Activated CD4-positive, alpha-beta T cell treated with anti-CD3 and anti-CD28 coated beads for 48 hours (primary cell): ENCODE measurements around the gene PFDN5.

Source experiments
- DNase-seq: peaks from one replicate; pipeline ENCODE4 v3.0.0-alpha.2; 2020

The PFDN5 gene

GRCh38 chr12:53295070-53295890 is at the start of gene PFDN5:
TSS of gene PFDN5 (plus strand) at chr12:53295542. CDS start at chr12:53295568, 26 bp downstream.
- DNase-seq: peak; percentile 91

GRCh38 chr12:53251477-53252348 is 43.6 kb upstream of the PFDN5 start:
- peak; percentile 77 for DNase-seq

- peak; percentile 33 for DNase-seq
Measured at GRCh38 chr12:53252349-53252916, 42.9 kb upstream of the PFDN5 start.

- no peak for DNase-seq
Measured at GRCh38 chr12:53253298-53253697, 42.0 kb upstream of the PFDN5 start.

- no peak for DNase-seq
Measured at GRCh38 chr12:53254816-53255545, 40.4 kb upstream of the PFDN5 start.

- no peak for DNase-seq
Measured at GRCh38 chr12:53255996-53256395, 39.3 kb upstream of the PFDN5 start.

GRCh38 chr12:53258541-53259539 is 36.5 kb upstream of the PFDN5 start:
- no peak for DNase-seq

GRCh38 chr12:53259891-53260290 is 35.5 kb upstream of the PFDN5 start:
- DNase-seq: no peak

- no peak for DNase-seq
Measured at GRCh38 chr12:53265783-53266182, 29.6 kb upstream of the PFDN5 start.

GRCh38 chr12:53267306-53267998 is 27.9 kb upstream of the PFDN5 start:
- DNase-seq: peak; percentile 60

- peak; percentile 89 for DNase-seq
Measured at GRCh38 chr12:53267999-53268629, 27.2 kb upstream of the PFDN5 start, which contains the start of gene ESPL1. TSS of gene ESPL1 (plus strand) at chr12:53268299. CDS start at chr12:53268767, 468 bp downstream.

- DNase-seq: no peak
Measured at GRCh38 chr12:53268630-53269562, 26.4 kb upstream of the PFDN5 start.

GRCh38 chr12:53274445-53274844 is 20.9 kb upstream of the PFDN5 start:
- no peak for DNase-seq

GRCh38 chr12:53276511-53276910 is 18.8 kb upstream of the PFDN5 start:
- no peak for DNase-seq

GRCh38 chr12:53277981-53278380 is 17.4 kb upstream of the PFDN5 start:
- DNase-seq: no peak

GRCh38 chr12:53279283-53279869 is 16.0 kb upstream of the PFDN5 start:
- no peak for DNase-seq

GRCh38 chr12:53279888-53280498 is 15.3 kb upstream of the PFDN5 start:
- DNase-seq: no peak

GRCh38 chr12:53286448-53286847 is 8.9 kb upstream of the PFDN5 start:
- DNase-seq: no peak
